H1 (cell line): ENCODE results near the gene POU2F1.

ENCODE experiments used
- CTCF ChIP-seq, 3 experiments: IDR thresholded peaks; 1 replicate in 2 of 3; 2 replicates in 1 of 3; pipeline versions ENCODE4 v1.5.1 to v1.6.1; 2011; ENCODE audit warnings: low read length in 3 of 3, mild to moderate bottlenecking in 3 of 3, inconsistent platforms in 2 of 3, low read depth in 1 of 3, moderate library complexity in 1 of 3; ENCODE audit not compliant: insufficient read depth in 1 of 3; ENCODE audit errors: control extremely low read depth in 1 of 3
- POLR2A ChIP-seq, 2 experiments: IDR thresholded peaks; 1 replicate in 1 of 2; 2 replicates in 1 of 2; pipeline ENCODE4 v1.6.1; 2011; ENCODE audit warnings: low read depth in 2 of 2, low read length in 2 of 2, mild to moderate bottlenecking in 2 of 2; ENCODE audit errors: control extremely low read depth in 1 of 2
- RAD21 ChIP-seq, 2 experiments: IDR thresholded peaks in 1 of 2; conservative IDR thresholded peaks in 1 of 2; 2 replicates each; pipeline ENCODE4 v1.6.1; 2011; ENCODE audit warnings: low read depth in 2 of 2, low read length in 2 of 2, improper control_type of control experiment in 1 of 2, inconsistent platforms in 1 of 2, mild to moderate bottlenecking in 1 of 2, moderate library complexity in 1 of 2

- TF ChIP-seq CTCF (IDR thresholded peaks at IDR 0.05; ENCODE audit: control extremely low read depth in 1 of 3, insufficient read depth in 1 of 3, low read depth in 1 of 3, low read length in 3 of 3) (no peak), RAD21 (IDR thresholded peaks at IDR 0.05 in 1 of 2, conservative IDR thresholded peaks at IDR 0.05 in 1 of 2; ENCODE audit: low read depth in 2 of 2, low read length in 2 of 2) (no peak), POLR2A (IDR thresholded peaks at IDR 0.05; ENCODE audit: control extremely low read depth in 1 of 2, low read depth in 2 of 2, low read length in 2 of 2) (no peak)
Observed at GRCh38 chr1:167273027-167273800, 52.5 kb downstream of the POU2F1 start.
